ENCODE data around the gene ZG16. TPM values are rescaled to one million over a fixed set of nuclear protein-coding genes. Genes with fewer than 3 reads are reported as not detected.

Gene ZG16
- total RNA-seq, 1 donor from 2014 or later = not detected

DNA sequence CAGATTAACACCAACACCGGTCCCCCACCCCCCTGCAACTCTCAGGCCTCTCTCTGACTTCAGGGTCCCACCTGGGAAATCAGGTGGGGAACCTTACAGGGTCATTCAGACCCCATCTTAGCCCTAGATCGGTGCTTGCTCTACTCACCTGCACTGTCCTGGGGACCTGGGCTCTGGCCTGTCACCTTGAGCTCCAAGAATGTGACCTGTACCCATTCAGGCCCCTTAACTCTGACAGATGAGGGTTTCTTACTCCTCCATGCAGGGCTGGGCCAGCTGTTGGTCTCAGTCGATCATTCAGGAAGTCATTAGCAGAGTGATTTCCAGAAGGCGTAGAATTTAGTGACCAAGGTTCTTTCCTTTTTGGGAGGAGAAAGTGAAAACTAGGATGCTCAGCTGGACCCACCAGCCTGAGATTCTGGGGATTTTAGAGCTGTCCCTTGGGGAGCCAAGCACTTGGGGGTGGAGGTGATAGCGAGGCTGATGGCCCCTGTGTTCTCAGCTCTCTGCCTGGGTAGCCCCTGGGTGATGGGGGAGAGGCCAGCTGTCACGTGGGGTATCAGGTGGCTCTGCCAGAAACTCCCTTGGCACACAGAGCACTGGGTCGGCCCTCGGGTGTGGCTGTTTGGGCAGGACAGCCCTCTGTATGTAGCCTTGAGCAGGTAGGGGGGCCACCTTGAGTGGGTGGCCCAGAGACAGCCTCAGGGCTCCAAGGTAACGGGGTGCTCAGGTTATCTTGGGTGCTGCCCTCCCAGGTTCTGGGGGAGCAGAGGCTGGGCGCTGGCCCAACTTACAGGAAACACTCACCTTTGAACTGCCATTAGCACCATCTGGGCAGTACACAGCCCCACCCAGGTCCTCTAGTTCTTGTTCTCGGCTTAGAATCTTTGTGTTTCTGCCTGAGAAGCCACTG is 42.9 kb downstream of the ZG16 start:
- intact Hi-C loops (cut with micrococcal nuclease) = loop anchor here (1.0 kb wide), 2 partner anchors 10 to 31 kb away; partner anchors contain the start of gene KIF22
- peaks cover 39% of the 10 kb centered on the region for H3K36me3 Mint-ChIP-seq (ENCODE audit: low read depth)
- H3K27ac Mint-ChIP-seq = peak overlapping the region; percentile 91
- peak overlapping the region; percentile 99 for H3K4me3 Mint-ChIP-seq
- peaks cover 58% of the 10 kb centered on the region for H3K4me1 Mint-ChIP-seq
- peak; percentile 85 for DNase-seq
- H3K9me3 Mint-ChIP-seq = no peaks in the 10 kb centered on the region
- H3K27me3 Mint-ChIP-seq = peaks cover under 1% of the 10 kb centered on the region

DNA sequence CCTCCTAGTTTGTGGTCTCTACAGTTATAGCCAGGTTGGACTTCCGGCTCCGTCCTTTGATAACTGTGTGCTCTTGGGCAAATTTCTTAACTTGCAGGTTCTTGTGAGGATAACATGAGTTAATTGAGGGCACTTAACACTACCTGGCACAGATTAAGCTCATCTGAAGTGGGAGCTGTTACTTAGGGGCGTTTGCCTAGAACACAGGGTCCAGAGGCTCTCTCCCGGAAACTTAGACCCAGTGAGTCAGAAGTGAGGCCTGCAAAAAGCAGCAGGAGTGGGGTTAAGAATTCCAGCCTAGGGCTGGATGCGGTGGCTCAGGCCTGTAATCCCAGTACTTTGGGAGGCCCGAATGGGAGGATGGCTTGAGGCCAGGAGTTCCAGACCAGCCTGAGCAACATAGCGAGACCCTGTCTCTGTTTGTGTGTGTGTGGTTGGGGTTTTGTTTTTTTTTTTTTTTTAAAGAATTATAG is 43.6 kb downstream of the ZG16 start:
- peak overlapping the region; percentile 91 for H3K27ac Mint-ChIP-seq
- H3K4me1 Mint-ChIP-seq = peaks cover 62% of the 10 kb centered on the region
- no peaks in the 10 kb centered on the region for H3K27me3 Mint-ChIP-seq
- intact Hi-C loops (cut with micrococcal nuclease) = no loop called here
- peak overlapping the region; percentile 99 for H3K4me3 Mint-ChIP-seq
- peaks cover 39% of the 10 kb centered on the region for H3K36me3 Mint-ChIP-seq (ENCODE audit: low read depth)
- H3K9me3 Mint-ChIP-seq = no peaks in the 10 kb centered on the region
- no peak for DNase-seq

DNA sequence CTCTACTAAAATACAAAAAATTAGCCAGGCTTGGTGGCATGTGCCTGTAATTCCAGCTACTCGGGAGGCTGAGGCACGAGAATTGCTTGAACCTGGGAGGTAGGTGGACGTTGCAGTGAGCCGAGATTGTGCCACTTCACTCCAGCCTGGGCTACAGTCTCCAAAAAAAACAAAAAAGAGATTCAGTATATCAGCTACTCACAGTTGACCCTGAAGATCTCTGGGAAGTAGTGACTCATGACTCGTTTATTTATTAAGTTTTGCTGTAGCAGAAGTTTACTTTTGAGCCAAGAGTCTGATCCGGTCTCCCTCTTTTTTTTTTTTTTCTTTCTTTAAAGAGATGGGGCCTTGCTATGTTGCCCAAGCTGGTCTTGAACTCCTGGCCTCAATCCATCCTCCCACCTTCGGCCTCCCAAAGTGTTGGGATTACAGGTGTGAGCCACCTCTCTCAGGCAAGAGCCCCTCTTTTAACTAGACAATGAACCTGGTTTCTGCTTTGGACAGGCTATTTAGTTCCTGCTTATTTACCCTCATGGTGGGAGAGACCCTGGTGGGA is 46.6 kb downstream of the ZG16 start:
- DNase-seq = no peak
- H3K27me3 Mint-ChIP-seq = no peaks in the 10 kb centered on the region
- H3K36me3 Mint-ChIP-seq (ENCODE audit: low read depth) = peaks cover 28% of the 10 kb centered on the region
- intact Hi-C loops (cut with micrococcal nuclease) = loop anchor here (5.0 kb wide), 1 partner anchor 77 kb away; the partner anchor contains the start of gene C16orf54
- peak overlapping the region; percentile 85 for H3K27ac Mint-ChIP-seq
- peak overlapping the region; percentile 69 for H3K4me3 Mint-ChIP-seq
- H3K4me1 Mint-ChIP-seq = peaks cover 55% of the 10 kb centered on the region
- no peaks in the 10 kb centered on the region for H3K9me3 Mint-ChIP-seq

DNA sequence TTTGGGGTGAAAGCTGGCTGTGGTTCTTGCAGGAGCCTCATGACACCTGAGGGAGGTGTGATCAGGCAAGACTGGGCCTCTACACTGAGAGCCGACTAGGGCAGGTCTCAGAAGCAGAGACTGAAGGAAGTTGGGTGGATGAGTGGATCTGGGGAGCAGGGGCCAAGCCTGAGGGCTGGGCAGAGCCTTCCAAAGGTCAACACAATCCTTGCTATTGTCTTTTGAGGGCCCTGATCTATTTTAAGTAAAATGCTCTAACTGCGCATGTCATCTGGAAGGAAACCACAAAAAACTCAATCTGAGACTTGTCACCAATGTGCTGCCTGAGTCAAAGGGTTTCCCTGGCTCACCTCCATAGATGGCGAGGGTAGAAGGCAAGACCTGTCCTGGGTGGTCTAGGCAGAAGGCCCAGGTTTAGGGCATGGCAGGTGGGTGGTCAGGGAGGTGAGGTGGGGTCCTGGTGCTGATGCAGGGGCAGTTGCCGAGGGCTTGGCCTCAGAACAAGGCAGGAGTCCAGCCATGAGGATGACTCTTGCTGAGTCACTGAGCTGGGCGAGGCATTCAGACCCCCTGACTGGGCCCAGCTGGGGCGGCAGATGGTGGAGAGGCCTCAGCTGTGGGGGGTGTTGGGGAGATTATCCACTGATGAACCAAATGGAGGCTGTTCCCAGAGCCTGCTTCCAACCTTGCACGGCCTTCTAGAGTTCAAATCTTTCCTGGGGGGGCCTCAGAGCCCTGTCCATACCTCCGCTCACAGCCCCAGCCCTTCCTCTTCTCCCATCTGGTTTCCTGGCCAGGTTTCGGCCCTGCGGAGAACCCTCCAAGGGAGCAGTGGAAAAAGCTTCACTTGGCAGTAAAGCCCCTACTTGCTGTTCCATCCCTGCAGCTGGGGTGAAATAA is 47.3 kb downstream of the ZG16 start:
- Mint-ChIP-seq H3K4me1 (peaks cover 50% of the 10 kb centered on the region), H3K27me3 (no peaks in the 10 kb centered on the region), H3K9me3 (no peaks in the 10 kb centered on the region), H3K36me3 (ENCODE audit: low read depth) (peaks cover 27% of the 10 kb centered on the region), H3K4me3 (peak overlapping the region; percentile 69), H3K27ac (peak overlapping the region; percentile 85)
- intact Hi-C loops (cut with micrococcal nuclease) = loop anchor here (2.0 to 5.0 kb wide), 2 partner anchors 15 to 78 kb away; partner anchors contain the start of gene C16orf54
- DNase-seq = peak; percentile 85

DNA sequence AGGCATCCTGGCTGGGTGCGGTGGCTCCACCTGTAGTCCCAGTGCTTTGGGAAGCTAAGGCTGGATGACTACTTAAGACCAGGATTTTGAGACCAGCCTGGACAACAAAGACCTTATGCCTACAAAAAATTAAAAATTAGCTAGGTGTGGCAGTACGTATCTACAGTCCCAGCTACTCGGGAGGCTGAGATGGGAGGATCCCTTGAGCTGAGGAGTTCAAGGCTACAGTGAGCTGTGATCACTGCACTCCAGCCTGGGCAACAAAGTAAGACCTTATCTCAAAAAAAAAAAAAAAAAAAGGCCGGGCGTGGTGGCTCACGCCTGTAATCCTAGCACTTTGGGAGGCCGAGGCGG is 48.3 kb downstream of the ZG16 start:
- H3K4me1 Mint-ChIP-seq = peaks cover 47% of the 10 kb centered on the region
- peaks cover 27% of the 10 kb centered on the region for H3K36me3 Mint-ChIP-seq (ENCODE audit: low read depth)
- no peaks in the 10 kb centered on the region for H3K27me3 Mint-ChIP-seq
- no peaks in the 10 kb centered on the region for H3K9me3 Mint-ChIP-seq
- peak overlapping the region; percentile 97 for H3K27ac Mint-ChIP-seq
- H3K4me3 Mint-ChIP-seq = peak overlapping the region; percentile 85
- intact Hi-C loops (cut with micrococcal nuclease) = loop anchor here (2.0 to 5.0 kb wide), 2 partner anchors 16 to 79 kb away; partner anchors contain the start of gene C16orf54
- no peak for DNase-seq

DNA sequence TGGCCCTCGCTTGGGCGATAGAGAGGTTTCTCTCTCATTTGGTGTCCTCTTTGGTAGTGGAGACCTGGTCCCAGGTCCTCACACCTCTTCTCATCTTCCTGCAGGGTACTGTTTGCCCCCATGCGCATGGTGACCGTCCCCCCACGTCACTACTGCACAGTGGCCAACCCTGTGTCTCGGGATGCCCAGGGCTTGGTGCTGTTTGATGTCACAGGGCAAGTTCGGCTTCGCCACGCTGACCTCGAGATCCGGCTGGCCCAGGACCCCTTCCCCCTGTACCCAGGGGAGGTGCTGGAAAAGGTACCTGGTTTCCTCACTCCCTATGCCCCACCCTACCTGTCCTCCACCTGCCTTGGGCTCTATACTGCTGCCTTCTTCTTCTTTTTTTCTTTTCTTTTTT is 52.7 kb downstream of the ZG16 start:
- Mint-ChIP-seq H3K27me3 (no peaks in the 10 kb centered on the region), H3K4me1 (peaks cover 24% of the 10 kb centered on the region), H3K27ac (no peak overlapping the region), H3K36me3 (ENCODE audit: low read depth) (peaks cover 46% of the 10 kb centered on the region), H3K9me3 (no peaks in the 10 kb centered on the region), H3K4me3 (no peak overlapping the region)
- intact Hi-C loops (cut with micrococcal nuclease) = no loop called here
- DNase-seq = no peak

DNA sequence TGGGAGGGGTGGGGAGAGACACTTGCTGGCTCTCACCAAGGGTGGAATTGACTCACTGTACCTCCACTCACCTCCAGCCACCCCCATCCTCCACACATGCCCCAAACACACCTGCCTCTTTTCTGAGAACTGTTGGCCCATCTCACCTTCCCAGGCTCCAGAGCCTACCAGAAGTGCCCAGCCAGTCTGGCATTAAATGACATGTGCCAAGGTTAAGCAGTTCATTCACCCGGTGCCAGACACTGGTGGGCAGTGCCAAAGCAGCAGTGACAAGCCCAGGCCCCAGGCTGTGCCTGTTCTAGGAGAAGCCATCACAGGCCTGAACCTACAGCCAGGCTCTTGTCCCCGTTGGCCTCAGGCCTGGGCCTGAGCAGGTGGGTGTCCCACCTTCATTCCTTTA is 53.4 kb downstream of the ZG16 start:
- intact Hi-C loops (cut with micrococcal nuclease) = no loop called here
- H3K4me1 Mint-ChIP-seq = peaks cover 21% of the 10 kb centered on the region
- no peaks in the 10 kb centered on the region for H3K9me3 Mint-ChIP-seq
- no peak overlapping the region for H3K4me3 Mint-ChIP-seq
- no peak for DNase-seq
- no peak overlapping the region for H3K27ac Mint-ChIP-seq
- peaks cover 49% of the 10 kb centered on the region for H3K36me3 Mint-ChIP-seq (ENCODE audit: low read depth)
- H3K27me3 Mint-ChIP-seq = no peaks in the 10 kb centered on the region

Other genes starting within 250 kb of the ZG16 start
- gene SPN, start 115.0 kb upstream of the ZG16 start, total RNA-seq = 157 and 165 TPM in 2 replicates
- 5.8 and 6.3 TPM in 2 replicates for gene QPRT, start 99.1 kb upstream of the ZG16 start, total RNA-seq
- gene C16orf54, start 32.3 kb upstream of the ZG16 start, total RNA-seq = 17.0 and 17.8 TPM in 2 replicates
- gene KIF22, start 12.5 kb downstream of the ZG16 start, total RNA-seq = 132 TPM in 2 replicates
- gene MAZ, start 28.3 kb downstream of the ZG16 start, total RNA-seq = 378 and 380 TPM in 2 replicates
- 1.6 and 1.7 TPM in 2 replicates for gene PRRT2, start 33.9 kb downstream of the ZG16 start, total RNA-seq
- gene PAGR1, start 37.9 kb downstream of the ZG16 start, total RNA-seq = 25.8 and 27.0 TPM in 2 replicates
- gene MVP, start 42.2 kb downstream of the ZG16 start, total RNA-seq = 116 and 122 TPM in 2 replicates
- 69.2 and 71.2 TPM in 2 replicates for gene CDIPT, start 85.0 kb downstream of the ZG16 start, total RNA-seq
- 0.26 and 0.61 TPM in 2 replicates for gene SEZ6L2, start 121.3 kb downstream of the ZG16 start, total RNA-seq
- gene ASPHD1, start 122.2 kb downstream of the ZG16 start, total RNA-seq = 4.4 and 4.8 TPM in 2 replicates
- 51.4 and 58.8 TPM in 2 replicates for gene KCTD13, start 148.0 kb downstream of the ZG16 start, total RNA-seq
- 41.7 and 43.8 TPM in 2 replicates for gene TMEM219, start 183.8 kb downstream of the ZG16 start, total RNA-seq
- 35.8 and 38.7 TPM in 2 replicates for gene TAOK2, start 195.6 kb downstream of the ZG16 start, total RNA-seq
- 45.9 and 47.7 TPM in 2 replicates for gene HIRIP3, start 217.4 kb downstream of the ZG16 start, total RNA-seq
- gene INO80E, start 218.0 kb downstream of the ZG16 start, total RNA-seq = 129 and 133 TPM in 2 replicates
- 2.7 and 3.2 TPM in 2 replicates for gene DOC2A, start 232.8 kb downstream of the ZG16 start, total RNA-seq
- not detected in 2 replicates for gene C16orf92, start 244.9 kb downstream of the ZG16 start, total RNA-seq

All from activated CD4-positive, alpha-beta T cell treated with anti-CD3 and anti-CD28 coated beads, Interleukin-2, amount 10 ng/mL, durations not matched to agents 24 days and 14 days (primary cell).